Upper lobe of right lung (tissue), 1 donor: ENCODE results near the gene SMG7. TPM values are rescaled to one million over a fixed set of nuclear protein-coding genes. Genes with fewer than 3 reads are reported as not detected.

Experiments
- ATAC-seq: fragments of 200-7000 bp; cut with Tn5 transposase; one replicate; pipeline ENCODE4 v1.9.1; 2020; ENCODE audit warnings: mild to moderate bottlenecking, moderate library complexity
- DNase-seq: peaks from one replicate; pipeline ENCODE4 v3.0.0-alpha.2; 2020
- H3K27ac ChIP-seq: fragments of 200-600 bp; one replicate; pipeline ENCODE4 v1.8.0; 2022
- H3K27me3 ChIP-seq: fragments of 200-600 bp; one replicate; pipeline ENCODE4 v1.8.0; 2022; ENCODE audit warnings: mild to moderate bottlenecking
- H3K36me3 ChIP-seq: fragments of 200-600 bp; one replicate; pipeline ENCODE4 v1.8.0; 2022
- H3K4me1 ChIP-seq: fragments of 200-600 bp; one replicate; pipeline ENCODE4 v1.8.0; 2022
- H3K4me3 ChIP-seq: fragments of 200-600 bp; one replicate; pipeline ENCODE4 v1.8.0; 2022; ENCODE audit warnings: mild to moderate bottlenecking
- H3K9me3 ChIP-seq: fragments of 200-600 bp; one replicate; pipeline ENCODE4 v1.8.0; 2022
- intact Hi-C: fragments of 100-400 bp; cut with DNase I; formaldehyde crosslinking; loops from one replicate; pipeline ENCODE4 v1.11.0; 2022
- total RNA-seq: library from RNA; stranded (reverse); fragmentation: NEBNext Ultra II Directional; extraction: Animal tissue kit (Norgen Biotek cat#: 25700); gene quantifications from one replicate; pipeline ENCODE4 v1.2.1, GENCODE V29; 2021
- TF ChIP-seq, protein P1 (sequence below): fragments of 200-600 bp; IDR thresholded peaks from one replicate; pipeline ENCODE4 v1.8.0; 2022; ENCODE audit warnings: antibody characterized with exemption
- donor health status: DM: no; HTN: yes; CAD: no; lungs with severe emphysema.

SMG7 gene
- total RNA-seq, 1 donor from 2014 or later = 65.9 TPM

GRCh38 chr1:183498342-183498991 is 26.2 kb downstream of the SMG7 start:
- ATAC-seq = no peak
- H3K9me3 ChIP-seq = no peaks in the 10 kb centered on the region
- no peaks in the 10 kb centered on the region for H3K4me1 ChIP-seq
- intact Hi-C loops = no loop called here
- TF ChIP-seq, protein P1, sequence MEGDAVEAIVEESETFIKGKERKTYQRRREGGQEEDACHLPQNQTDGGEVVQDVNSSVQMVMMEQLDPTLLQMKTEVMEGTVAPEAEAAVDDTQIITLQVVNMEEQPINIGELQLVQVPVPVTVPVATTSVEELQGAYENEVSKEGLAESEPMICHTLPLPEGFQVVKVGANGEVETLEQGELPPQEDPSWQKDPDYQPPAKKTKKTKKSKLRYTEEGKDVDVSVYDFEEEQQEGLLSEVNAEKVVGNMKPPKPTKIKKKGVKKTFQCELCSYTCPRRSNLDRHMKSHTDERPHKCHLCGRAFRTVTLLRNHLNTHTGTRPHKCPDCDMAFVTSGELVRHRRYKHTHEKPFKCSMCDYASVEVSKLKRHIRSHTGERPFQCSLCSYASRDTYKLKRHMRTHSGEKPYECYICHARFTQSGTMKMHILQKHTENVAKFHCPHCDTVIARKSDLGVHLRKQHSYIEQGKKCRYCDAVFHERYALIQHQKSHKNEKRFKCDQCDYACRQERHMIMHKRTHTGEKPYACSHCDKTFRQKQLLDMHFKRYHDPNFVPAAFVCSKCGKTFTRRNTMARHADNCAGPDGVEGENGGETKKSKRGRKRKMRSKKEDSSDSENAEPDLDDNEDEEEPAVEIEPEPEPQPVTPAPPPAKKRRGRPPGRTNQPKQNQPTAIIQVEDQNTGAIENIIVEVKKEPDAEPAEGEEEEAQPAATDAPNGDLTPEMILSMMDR = no peak
- H3K27me3 ChIP-seq = no peaks in the 10 kb centered on the region
- H3K27ac ChIP-seq = no peak overlapping the region
- DNase-seq = no peak
- H3K36me3 ChIP-seq = no peaks in the 10 kb centered on the region
- H3K4me3 ChIP-seq = no peak overlapping the region

- H3K4me3 ChIP-seq = no peak overlapping the region
- no peak for ATAC-seq
- H3K4me1 ChIP-seq = peaks cover 5% of the 10 kb centered on the region
- DNase-seq = no peak
- no peaks in the 10 kb centered on the region for H3K36me3 ChIP-seq
- H3K27ac ChIP-seq = no peak overlapping the region
- intact Hi-C loops = no loop called here
- H3K9me3 ChIP-seq = no peaks in the 10 kb centered on the region
- no peaks in the 10 kb centered on the region for H3K27me3 ChIP-seq
- TF ChIP-seq, protein P1 = no peak
Measured at GRCh38 chr1:183505454-183506089, 33.3 kb downstream of the SMG7 start.

DNA sequence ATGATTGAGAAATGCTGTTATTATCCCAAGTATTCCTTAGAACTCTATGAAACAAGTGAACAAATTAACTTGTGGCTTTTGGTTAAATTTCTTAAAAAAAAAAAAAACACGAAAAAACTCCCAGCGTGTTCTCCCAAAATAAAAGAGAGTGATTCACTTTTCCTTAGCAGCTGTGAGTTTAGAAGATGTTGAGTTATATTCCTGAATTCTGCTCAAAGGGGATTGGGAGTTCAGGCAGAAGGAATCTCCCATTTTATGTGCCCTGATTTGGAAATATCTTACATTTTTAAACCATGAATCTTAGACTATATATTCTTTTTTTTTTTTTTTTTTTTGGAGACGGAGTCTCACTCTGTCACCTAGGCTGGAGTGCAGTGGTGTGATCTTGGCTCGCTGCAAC is 34.3 kb downstream of the SMG7 start:
- H3K27me3 ChIP-seq = no peaks in the 10 kb centered on the region
- intact Hi-C loops = no loop called here
- H3K9me3 ChIP-seq = no peaks in the 10 kb centered on the region
- H3K36me3 ChIP-seq = no peaks in the 10 kb centered on the region
- no peak overlapping the region for H3K27ac ChIP-seq
- peaks cover 5% of the 10 kb centered on the region for H3K4me1 ChIP-seq
- TF ChIP-seq, protein P1 = no peak
- ATAC-seq (no peak), DNase-seq (no peak)
- H3K4me3 ChIP-seq = no peak overlapping the region

GRCh38 chr1:183508694-183509093 is 36.4 kb downstream of the SMG7 start:
- Histone ChIP-seq H3K4me1 (peaks cover 5% of the 10 kb centered on the region), H3K4me3 (no peak overlapping the region), H3K27ac (no peak overlapping the region), H3K27me3 (no peaks in the 10 kb centered on the region), H3K9me3 (no peaks in the 10 kb centered on the region), H3K36me3 (no peaks in the 10 kb centered on the region)
- TF ChIP-seq, protein P1 = no peak
- ATAC-seq (no peak), DNase-seq (no peak)
- intact Hi-C loops = no loop called here

GRCh38 chr1:183512450-183512849 is 40.2 kb downstream of the SMG7 start:
- Histone ChIP-seq H3K9me3 (no peaks in the 10 kb centered on the region), H3K4me1 (peaks cover 8% of the 10 kb centered on the region), H3K27ac (no peak overlapping the region), H3K36me3 (peaks cover 18% of the 10 kb centered on the region), H3K4me3 (no peak overlapping the region), H3K27me3 (no peaks in the 10 kb centered on the region)
- ATAC-seq = peak; percentile 39
- no peak for DNase-seq
- intact Hi-C loops = no loop called here
- TF ChIP-seq, protein P1 = no peak
